ENCODE measurements around the gene CEBPG.

CEBPG gene

GRCh38 chr19:33430674-33431277, 57.3 kb downstream of the CEBPG start:
- H3K27ac ChIP-seq (ENCODE audit: insufficient read depth, low read length, poor library complexity, severe bottlenecking), result peak overlapping the region; percentile 41
- peak; percentile 10 to 46 (median 42) for DNase-seq

GRCh38 chr19:33432015-33432414, 58.5 kb downstream of the CEBPG start:
- H3K4me1 ChIP-seq (ENCODE audit: control insufficient read depth, insufficient read depth, low read length, poor library complexity, severe bottlenecking), result peaks cover 3% of the 10 kb centered on the region
- H3K27ac ChIP-seq (ENCODE audit: insufficient read depth, low read length, poor library complexity, severe bottlenecking), result no peak overlapping the region
- H3K9me3 ChIP-seq (ENCODE audit: control insufficient read depth, low read length), result no peaks in the 10 kb centered on the region
- no peaks in the 10 kb centered on the region for H3K36me3 ChIP-seq (ENCODE audit: control insufficient read depth, insufficient read depth, low read length)
- no peak overlapping the region for H3K4me3 ChIP-seq (ENCODE audit: insufficient read depth, low read depth, low read length, poor library complexity, severe bottlenecking)
- no peak for DNase-seq
- no peaks in the 10 kb centered on the region for H3K27me3 ChIP-seq (replicated peaks; ENCODE audit: control insufficient read depth, insufficient read depth, low read length, poor library complexity, severe bottlenecking)

More at GRCh38 chr19:33430674-33431277, 57.3 kb downstream of the CEBPG start:
- no peaks in the 10 kb centered on the region for H3K36me3 ChIP-seq (ENCODE audit: control insufficient read depth, insufficient read depth, low read length)
- no peaks in the 10 kb centered on the region for H3K27me3 ChIP-seq (replicated peaks; ENCODE audit: control insufficient read depth, insufficient read depth, low read length, poor library complexity, severe bottlenecking)
- no peaks in the 10 kb centered on the region for H3K9me3 ChIP-seq (ENCODE audit: control insufficient read depth, low read length)
- H3K4me1 ChIP-seq (ENCODE audit: control insufficient read depth, insufficient read depth, low read length, poor library complexity, severe bottlenecking), result peaks cover 3% of the 10 kb centered on the region
- no peak overlapping the region for H3K4me3 ChIP-seq (ENCODE audit: insufficient read depth, low read depth, low read length, poor library complexity, severe bottlenecking)
